Measurements from ENCODE around the gene NTMT1.
"Not testable (repeated sequence)": the region's sequence is repeated elsewhere in the genome, so short reads cannot be mapped to it uniquely, and the experiment has no call there.

The NTMT1 gene

GRCh38 chr9:129626079-129626624 lies at the start of gene NTMT1:
NTMT1 (plus strand) TSS chr9:129626163; CDS start chr9:129632704, 6,541 bp downstream.
- peak; percentile 90 for DNase-seq

- no peak for DNase-seq
Measured at GRCh38 chr9:129576546-129577543, 49.1 kb upstream of the NTMT1 start.

GRCh38 chr9:129579294-129579693 lies 46.7 kb upstream of the NTMT1 start:
- DNase-seq = no peak

GRCh38 chr9:129580211-129580915 lies 45.6 kb upstream of the NTMT1 start:
- DNase-seq = no peak

GRCh38 chr9:129581505-129582189 lies 44.3 kb upstream of the NTMT1 start:
- no peak for DNase-seq

GRCh38 chr9:129582855-129583254 lies 43.1 kb upstream of the NTMT1 start:
- no peak for DNase-seq

- DNase-seq = no peak
Measured at GRCh38 chr9:129583308-129584038, 42.5 kb upstream of the NTMT1 start.

GRCh38 chr9:129584136-129584535 lies 41.8 kb upstream of the NTMT1 start:
- peak; percentile 42 for DNase-seq

- no peak for DNase-seq
Measured at GRCh38 chr9:129585352-129585751, 40.6 kb upstream of the NTMT1 start.

- no peak for DNase-seq
Measured at GRCh38 chr9:129586245-129586644, 39.7 kb upstream of the NTMT1 start.

- no peak for DNase-seq
Measured at GRCh38 chr9:129586685-129587084, 39.3 kb upstream of the NTMT1 start.

- no peak for DNase-seq
Measured at GRCh38 chr9:129587487-129588262, 38.3 kb upstream of the NTMT1 start.

- no peak for DNase-seq
Measured at GRCh38 chr9:129590466-129590865, 35.5 kb upstream of the NTMT1 start.

- no peak for DNase-seq
Measured at GRCh38 chr9:129591916-129592315, 34.0 kb upstream of the NTMT1 start.

- not testable (repeated sequence) for DNase-seq
Measured at GRCh38 chr9:129592790-129593189, 33.2 kb upstream of the NTMT1 start.

- no peak for DNase-seq
Measured at GRCh38 chr9:129594632-129595031, 31.3 kb upstream of the NTMT1 start.

- DNase-seq = no peak
Measured at GRCh38 chr9:129595311-129595741, 30.6 kb upstream of the NTMT1 start.

GRCh38 chr9:129595903-129596540 lies 29.9 kb upstream of the NTMT1 start:
- no peak for DNase-seq

- no peak for DNase-seq
Measured at GRCh38 chr9:129596541-129597331, 29.2 kb upstream of the NTMT1 start.

All from activated CD8-positive, alpha-beta memory T cell treated with anti-CD3 and anti-CD28 coated beads, Interleukin-2, amount 50 U/mL, for 4 hours (primary cell).